NCI-H2227 (cell line): ENCODE results near the gene CTAGE1.
"Not testable (repeated sequence)": the region's sequence is repeated elsewhere in the genome, so short reads cannot be mapped to it uniquely, and the experiment has no call there.

Source experiments
- DNase-seq: peaks from one replicate; lab custom pipeline; 2025; ENCODE audit not compliant: unreplicated experiment; lab: John Stamatoyannopoulos, UW

CTAGE1 gene, protein sequence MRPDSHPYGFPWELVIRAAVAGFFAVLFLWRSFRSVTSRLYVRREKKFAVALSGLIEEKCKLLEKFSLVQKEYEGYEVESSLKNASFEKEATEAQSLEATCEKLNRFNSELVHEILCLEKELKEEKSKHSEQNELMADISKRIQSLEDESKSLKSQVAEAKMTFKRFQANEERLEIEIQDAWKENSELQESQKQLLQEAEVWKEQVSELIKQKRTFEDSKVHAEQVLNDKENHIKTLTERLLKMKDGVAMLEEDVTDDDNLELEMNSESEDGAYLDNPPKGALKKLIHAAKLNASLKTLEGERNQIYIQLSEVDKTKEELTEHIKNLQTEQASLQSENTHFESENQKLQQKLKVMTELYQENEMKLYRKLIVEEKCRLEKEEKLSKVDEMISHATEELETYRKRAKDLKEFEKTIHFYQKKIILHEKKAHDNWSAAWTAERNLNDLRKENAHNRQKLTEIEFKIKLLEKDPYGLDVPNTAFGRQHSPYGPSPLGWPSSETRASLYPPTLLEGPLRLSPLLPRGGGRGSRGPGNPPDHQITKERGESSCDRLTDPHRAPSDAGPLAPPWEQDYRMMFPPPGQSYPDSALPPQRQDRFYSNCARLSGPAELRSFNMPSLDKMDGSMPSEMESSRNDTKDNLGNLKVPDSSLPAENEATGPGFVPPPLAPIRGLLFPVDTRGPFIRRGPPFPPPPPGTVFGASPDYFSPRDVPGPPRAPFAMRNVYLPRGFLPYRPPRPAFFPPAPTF

GRCh38 chr18:22417496-22418188 is at the start of gene CTAGE1:
Gene CTAGE1 (minus strand): TSS chr18:22417915. CDS start chr18:22417811, 104 bp downstream.
- no peak for DNase-seq

DNA sequence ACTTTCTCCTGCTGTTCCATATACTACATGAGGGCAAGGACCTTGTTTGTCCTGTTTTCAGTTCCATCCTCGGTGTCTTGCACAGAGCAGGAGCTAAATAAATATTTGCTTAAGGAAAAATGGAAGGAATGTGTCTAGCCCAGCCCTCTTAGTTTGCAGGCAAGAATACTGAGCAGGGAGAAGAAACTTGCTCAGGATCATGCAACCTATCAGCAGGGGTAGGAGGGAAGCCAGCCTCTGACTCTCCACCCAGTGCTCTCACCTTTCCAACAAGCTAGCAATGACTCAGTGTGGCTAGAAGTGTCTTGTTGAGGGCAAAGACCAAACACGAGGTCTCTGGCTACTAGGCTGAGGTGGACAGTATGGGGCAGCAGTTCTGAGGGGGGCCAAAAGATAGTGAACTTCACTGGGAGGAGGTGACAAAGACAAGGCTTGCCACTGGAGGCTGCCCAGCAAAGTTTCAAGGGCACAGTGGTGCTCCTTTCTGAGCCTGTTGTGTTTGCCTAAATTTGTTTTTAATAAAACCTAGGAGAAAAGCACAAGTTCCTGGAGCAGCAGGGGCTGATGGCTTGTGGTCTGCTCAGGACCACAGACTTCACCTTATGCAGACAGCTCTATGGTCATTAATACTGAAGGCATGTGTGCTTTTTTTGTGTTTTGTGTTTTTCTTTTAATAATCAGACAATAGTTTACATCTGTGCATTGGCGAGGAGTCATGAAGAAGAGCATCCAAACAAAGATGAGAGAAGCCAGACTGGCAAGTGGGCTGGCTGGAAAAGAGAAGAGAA is 49.1 kb upstream of the CTAGE1 start:
- DNase-seq: no peak

DNA sequence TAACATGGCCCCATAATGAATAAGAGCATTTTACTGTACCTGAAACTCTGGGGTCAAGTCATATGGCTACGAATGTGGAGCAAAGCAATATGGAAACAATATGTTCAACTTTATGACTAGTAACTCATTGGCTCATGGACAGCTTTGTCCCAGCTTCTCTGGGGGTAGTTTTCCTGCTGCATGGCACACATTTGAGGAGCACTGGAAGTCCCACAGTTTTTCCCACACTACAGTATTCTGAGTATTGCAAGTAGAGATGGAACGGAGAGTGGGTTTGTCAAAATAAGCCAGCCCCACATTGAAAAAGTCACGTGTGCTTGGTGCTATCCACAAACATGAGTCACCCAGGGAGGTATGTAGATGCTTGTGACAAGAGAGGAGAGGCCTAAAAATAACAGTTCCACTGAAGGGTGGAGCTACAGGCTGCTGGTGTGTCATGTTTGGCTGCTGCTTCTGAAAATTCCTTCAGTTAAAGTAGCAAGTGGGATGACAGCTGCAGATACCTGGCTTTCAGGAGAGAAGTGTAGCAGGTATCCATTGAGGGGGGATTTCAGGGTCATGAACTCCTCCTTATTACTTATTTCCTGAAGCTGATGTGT is 48.2 kb upstream of the CTAGE1 start:
- no peak for DNase-seq

- no peak for DNase-seq
Measured at GRCh38 chr18:22463076-22463475, 45.4 kb upstream of the CTAGE1 start.

DNA sequence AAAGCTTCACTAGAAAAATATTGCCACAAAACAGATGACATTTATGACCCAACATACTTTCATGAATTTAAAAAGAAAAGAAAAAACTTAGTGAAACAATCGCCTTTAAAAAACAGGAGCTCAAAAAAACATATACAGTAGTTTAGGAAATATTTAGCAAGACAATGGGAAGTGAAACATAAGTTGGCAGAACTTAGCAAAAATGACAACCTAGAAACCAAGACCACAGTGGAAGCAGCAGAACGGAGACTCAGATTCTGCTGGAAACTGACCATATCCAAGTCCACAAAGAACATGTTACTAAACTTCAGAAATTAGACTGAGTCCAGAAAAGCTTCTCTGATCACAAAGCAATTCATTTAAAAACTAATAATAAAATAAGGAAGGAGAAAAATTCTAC is 41.8 kb upstream of the CTAGE1 start:
- DNase-seq: no peak

- no peak for DNase-seq
Measured at GRCh38 chr18:22457524-22457923, 39.8 kb upstream of the CTAGE1 start.

DNA sequence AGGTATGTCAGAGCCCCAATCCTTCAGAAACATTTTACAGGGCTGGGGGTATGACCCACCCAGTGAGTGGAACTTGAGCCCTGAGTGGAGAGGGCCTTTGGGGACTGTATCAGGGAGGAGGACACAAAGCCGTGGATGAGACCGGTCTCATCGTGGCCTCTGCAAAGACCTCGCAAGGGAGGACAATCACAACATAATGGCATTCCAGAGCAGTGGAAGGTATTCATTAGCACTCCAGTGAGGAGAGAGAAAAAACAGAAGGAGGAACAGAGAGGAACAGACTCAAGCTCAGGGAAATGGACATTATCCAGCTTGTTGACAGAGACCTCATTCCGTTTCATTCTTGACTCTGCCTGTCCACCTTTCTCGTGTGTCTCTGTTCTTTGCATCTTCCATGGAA is 38.8 kb upstream of the CTAGE1 start:
- DNase-seq: no peak

- no peak for DNase-seq
Measured at GRCh38 chr18:22456116-22456480, 38.4 kb upstream of the CTAGE1 start.

GRCh38 chr18:22455425-22456115 is 37.9 kb upstream of the CTAGE1 start:
- no peak for DNase-seq

GRCh38 chr18:22453315-22453714 is 35.6 kb upstream of the CTAGE1 start:
- no peak for DNase-seq

GRCh38 chr18:22452226-22452668 is 34.5 kb upstream of the CTAGE1 start:
- no peak for DNase-seq

GRCh38 chr18:22451796-22452195 is 34.1 kb upstream of the CTAGE1 start:
- DNase-seq: no peak

- not testable (repeated sequence) for DNase-seq
Measured at GRCh38 chr18:22450766-22451165, 33.1 kb upstream of the CTAGE1 start.

DNA sequence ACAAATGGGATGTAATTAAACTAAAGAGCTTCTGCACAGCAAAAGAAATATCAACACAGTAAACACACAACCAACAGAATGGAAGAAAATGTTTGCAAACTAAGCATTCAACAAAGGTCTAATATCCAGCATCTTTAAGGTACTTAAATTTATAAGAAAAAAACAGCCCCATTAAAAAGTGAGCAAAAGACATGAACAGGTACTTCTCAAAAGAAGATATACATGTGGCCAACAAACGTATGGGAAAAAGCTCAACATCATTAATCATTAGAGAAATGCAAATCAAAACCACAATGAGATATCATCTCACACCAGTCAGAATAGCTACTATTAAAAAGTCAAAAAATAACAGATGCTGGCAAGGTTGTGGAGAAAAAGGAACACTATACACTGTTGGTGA is 32.6 kb upstream of the CTAGE1 start:
- DNase-seq: not testable (repeated sequence)

GRCh38 chr18:22449753-22450152 is 32.0 kb upstream of the CTAGE1 start:
- not testable (repeated sequence) for DNase-seq

DNA sequence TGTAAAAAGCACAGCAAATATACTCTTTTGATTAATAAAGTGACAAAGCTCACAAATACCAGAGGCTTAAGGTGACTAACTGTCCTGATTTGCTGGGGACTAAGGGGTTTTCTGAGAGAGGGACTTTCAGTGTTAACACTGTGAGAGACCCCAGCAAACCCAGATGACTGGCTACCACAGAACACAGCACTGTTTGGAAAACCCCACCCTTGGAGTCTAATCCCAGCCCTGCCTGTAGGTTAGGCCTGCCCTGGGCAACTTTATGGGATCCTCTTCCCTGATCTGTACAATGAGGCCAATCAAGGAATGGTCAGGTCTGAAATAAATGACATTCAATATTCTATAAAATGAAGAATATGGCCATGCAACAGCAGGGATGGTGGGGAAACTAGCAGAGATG is 30.5 kb upstream of the CTAGE1 start:
- no peak for DNase-seq

DNA sequence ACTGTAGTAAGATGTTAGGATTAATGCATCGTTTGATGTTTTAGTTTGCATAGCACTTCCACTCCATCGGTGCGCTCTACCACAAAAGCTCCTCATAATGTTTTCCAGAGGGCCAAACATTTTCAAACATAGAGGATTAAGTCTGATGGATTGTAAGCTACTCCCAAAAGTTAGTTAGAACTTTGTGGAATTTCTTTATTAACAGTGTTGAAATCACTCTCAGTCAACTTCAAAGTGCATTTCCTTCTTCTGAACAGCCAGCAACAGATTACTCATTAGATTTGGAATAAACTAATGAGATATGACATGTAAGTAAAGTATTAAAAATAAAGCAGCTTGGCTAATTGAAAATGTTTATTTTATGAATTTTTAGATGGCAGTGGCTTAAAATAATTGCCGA is 30.1 kb upstream of the CTAGE1 start:
- DNase-seq: no peak

DNA sequence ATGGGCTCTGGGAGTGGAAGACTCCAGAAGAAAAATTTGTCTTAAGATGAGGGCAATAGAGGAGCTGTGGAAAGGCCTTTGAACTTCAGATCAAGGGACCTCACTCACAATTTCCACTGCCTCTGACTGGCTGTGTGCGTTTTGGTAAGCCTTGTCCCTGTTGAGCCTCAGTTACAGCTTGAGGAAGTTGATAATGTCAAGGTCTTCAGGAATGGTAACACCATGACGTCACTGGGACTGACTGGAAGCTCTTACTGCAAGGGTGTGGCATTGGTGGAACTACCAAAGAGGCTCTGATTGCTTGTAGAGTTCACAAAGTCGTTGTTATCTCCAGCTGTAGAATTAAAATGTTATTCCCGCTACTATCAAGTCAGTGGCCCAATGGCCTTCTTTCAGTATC is 29.2 kb upstream of the CTAGE1 start:
- DNase-seq: no peak

DNA sequence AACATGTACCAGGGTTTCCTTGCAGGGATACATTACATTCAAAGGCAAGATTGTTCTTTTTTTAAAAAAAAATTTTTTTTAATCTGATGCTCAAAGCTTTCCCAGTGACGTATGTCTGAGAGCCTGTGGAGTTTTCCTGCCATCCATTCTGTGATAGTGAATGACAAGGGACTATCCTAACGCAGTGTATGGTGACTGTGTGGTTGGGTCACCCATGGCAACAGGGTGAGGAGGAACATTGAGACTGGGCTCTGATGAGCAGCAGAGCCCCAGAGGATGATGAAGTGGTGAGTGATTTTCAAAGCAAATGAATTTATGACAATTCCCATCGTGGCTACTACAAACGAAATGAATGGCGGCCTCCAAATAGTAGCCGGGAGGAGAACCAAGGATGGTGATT is 28.6 kb upstream of the CTAGE1 start:
- DNase-seq: no peak

GRCh38 chr18:22441638-22442037 is 23.9 kb upstream of the CTAGE1 start:
- DNase-seq: no peak
